Spleen (tissue), 11 donors: Measurements from ENCODE around the gene MYH14. TPM values are rescaled to one million over a fixed set of nuclear protein-coding genes. Genes with fewer than 3 reads are reported as not detected.

Experiments used
- DNase-seq: peaks from one replicate; pipeline ENCODE4 v3.0.0-alpha.2; 2020
- H3K27ac ChIP-seq, 8 donors: fragments of 200-600 bp; sonication (generic) in 7 of 8; 1 replicate in 4 of 8; 2 replicates in 4 of 8; pipeline versions ENCODE4 v1.5.0 to v1.8.0; 2016 to 2021; ENCODE audit warnings: inconsistent platforms in 4 of 8, mild to moderate bottlenecking in 4 of 8, moderate library complexity in 1 of 8
- H3K27me3 ChIP-seq, 7 donors: fragments of 200-600 bp; sonication (generic) in 6 of 7; replicated peaks in 1 of 7; 1 replicate in 4 of 7; 2 replicates in 3 of 7; pipeline versions ENCODE4 v1.5.0 to v1.8.0; 2016 to 2021; ENCODE audit warnings: inconsistent platforms in 3 of 7, mild to moderate bottlenecking in 1 of 7
- H3K36me3 ChIP-seq, 6 donors: fragments of 200-600 bp; sonication (generic) in 5 of 6; 1 replicate in 4 of 6; 2 replicates in 2 of 6; pipeline versions ENCODE4 v1.5.0 to v1.8.0; 2016 to 2021; ENCODE audit warnings: inconsistent platforms in 2 of 6
- H3K4me1 ChIP-seq, 6 donors: fragments of 200-600 bp; sonication (generic) in 5 of 6; 1 replicate in 3 of 6; 2 replicates in 3 of 6; pipeline versions ENCODE4 v1.5.0 to v1.8.0; 2016 to 2021; ENCODE audit warnings: inconsistent platforms in 3 of 6
- H3K4me3 ChIP-seq, 8 donors: fragments of 200-600 bp; sonication (generic) in 7 of 8; 1 replicate in 4 of 8; 2 replicates in 4 of 8; pipeline versions ENCODE4 v1.5.0 to v1.8.0; 2016 to 2021; ENCODE audit warnings: inconsistent platforms in 4 of 8, mild to moderate bottlenecking in 4 of 8, moderate library complexity in 2 of 8
- H3K9me3 ChIP-seq, 8 donors: fragments of 200-600 bp; sonication (generic) in 7 of 8; 1 replicate in 4 of 8; 2 replicates in 4 of 8; pipeline versions ENCODE4 v1.5.0 to v1.8.0; 2016 to 2021; ENCODE audit warnings: inconsistent platforms in 4 of 8
- POLR2A ChIP-seq, 3 donors: fragments of 450-650 bp; IDR thresholded peaks; one replicate each; pipeline ENCODE4 v1.5.1; 2017; ENCODE audit warnings: antibody characterized with exemption in 3 of 3, mild to moderate bottlenecking in 1 of 3
- POLR2AphosphoS5 ChIP-seq, 3 donors: sonication (generic); formaldehyde crosslinking; IDR thresholded peaks; one replicate each; pipeline ENCODE4 v1.5.1; 2017; ENCODE audit warnings: antibody characterized with exemption in 3 of 3
- WGBS, 5 donors: extraction: QIAGEN DNeasy Blood & Tissue Kit in 3 of 5; methylation state at CpG; one replicate each; pipeline versions ENCODE4 v1.1.5 to v1.1.7; 2013 to 2018; 5-methylcytosine and 5-hydroxymethylcytosine counted together
- intact Hi-C: fragments of 100-400 bp; cut with DNase I; formaldehyde crosslinking; loops from one replicate; pipeline ENCODE4 v1.15.0; 2023; ENCODE audit warnings: low total_unique reads
- polyA plus RNA-seq, 3 donors: library from polyadenylated mRNA; stranded (reverse); fragments of 200-250 nt; gene quantifications; one replicate each; pipeline ENCODE4 v1.2.1, GENCODE V29; 2013
- total RNA-seq, 7 donors: library from RNA; depleted of rRNA in 3 of 7; stranded (reverse); fragments of >200 nt in 3 of 7; fragmentation: NEBNext Ultra II Directional in 4 of 7; extraction: Animal tissue kit (Norgen Biotek cat#: 25700) in 4 of 7; gene quantifications; one replicate each; pipeline versions ENCODE4 v1.1.0 to v1.2.1, GENCODE V29; 2016 to 2021
- TF ChIP-seq, protein P1 (sequence below), 11 experiments: fragments of 200-600 bp in 7 of 11; fragments of 450-650 bp in 4 of 11; sonication (generic) in 4 of 11; IDR thresholded peaks in 8 of 11; conservative IDR thresholded peaks in 3 of 11; 1 replicate in 7 of 11; 2 replicates in 4 of 11; pipeline versions ENCODE4 v1.4.0 to v1.8.0; 2016 to 2021; ENCODE audit warnings: antibody characterized with exemption in 11 of 11, inconsistent platforms in 4 of 11, mild to moderate bottlenecking in 1 of 11
- donor health status: healthy with polysubstance abuse.
- donor health status: DM: no; HTN: no; CAD: no; lungs with moderate emphysema.
- donor health status: DM: no; HTN: no; CAD: no.
- donor health status: Bipolar disorder and iron deficiency.
- donor health status: healthy.
- donor health status: DM: no; HTN: no; CAD: no.
- donor health status: DM: yes; HTN: yes; CAD: no.

MYH14 gene
- total and polyA plus RNA-seq, 10 donors, result 0.04 to 1.5 (median 0.28) TPM; not detected in 1

GRCh38 chr19:50327461-50328223 lies 124.2 kb downstream of the MYH14 start:
- Histone ChIP-seq H3K4me3 (peak overlapping the region in 1 of 8 donors; percentile 75), H3K27ac (no peak overlapping the region), H3K4me1 (peaks cover 6 to 70% (median 48%) of the 10 kb centered on the region in 6 donors), H3K36me3 (peaks cover 0 to 11% (median 0%) of the 10 kb centered on the region in 6 donors), H3K9me3 (peaks cover 0 to 29% (median 0%) of the 10 kb centered on the region in 8 donors), H3K27me3 (peaks cover 0 to 80% (median 52%) of the 10 kb centered on the region in 7 donors)
- TF ChIP-seq, protein P1, sequence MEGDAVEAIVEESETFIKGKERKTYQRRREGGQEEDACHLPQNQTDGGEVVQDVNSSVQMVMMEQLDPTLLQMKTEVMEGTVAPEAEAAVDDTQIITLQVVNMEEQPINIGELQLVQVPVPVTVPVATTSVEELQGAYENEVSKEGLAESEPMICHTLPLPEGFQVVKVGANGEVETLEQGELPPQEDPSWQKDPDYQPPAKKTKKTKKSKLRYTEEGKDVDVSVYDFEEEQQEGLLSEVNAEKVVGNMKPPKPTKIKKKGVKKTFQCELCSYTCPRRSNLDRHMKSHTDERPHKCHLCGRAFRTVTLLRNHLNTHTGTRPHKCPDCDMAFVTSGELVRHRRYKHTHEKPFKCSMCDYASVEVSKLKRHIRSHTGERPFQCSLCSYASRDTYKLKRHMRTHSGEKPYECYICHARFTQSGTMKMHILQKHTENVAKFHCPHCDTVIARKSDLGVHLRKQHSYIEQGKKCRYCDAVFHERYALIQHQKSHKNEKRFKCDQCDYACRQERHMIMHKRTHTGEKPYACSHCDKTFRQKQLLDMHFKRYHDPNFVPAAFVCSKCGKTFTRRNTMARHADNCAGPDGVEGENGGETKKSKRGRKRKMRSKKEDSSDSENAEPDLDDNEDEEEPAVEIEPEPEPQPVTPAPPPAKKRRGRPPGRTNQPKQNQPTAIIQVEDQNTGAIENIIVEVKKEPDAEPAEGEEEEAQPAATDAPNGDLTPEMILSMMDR (IDR thresholded peaks at IDR 0.05 in 8 of 11, conservative IDR thresholded peaks at IDR 0.05 in 3 of 11), result no peak
- TF ChIP-seq POLR2AphosphoS5 (IDR thresholded peaks at IDR 0.05), result no peak
- no peak for TF ChIP-seq POLR2A (IDR thresholded peaks at IDR 0.05)
- peak; percentile 66 for DNase-seq
- 14 to 26% (median 25%) methylated on average over 13 to 20 of the region's 20 CpGs for WGBS, 5 donors
- intact Hi-C loops, result no loop called here

DNA sequence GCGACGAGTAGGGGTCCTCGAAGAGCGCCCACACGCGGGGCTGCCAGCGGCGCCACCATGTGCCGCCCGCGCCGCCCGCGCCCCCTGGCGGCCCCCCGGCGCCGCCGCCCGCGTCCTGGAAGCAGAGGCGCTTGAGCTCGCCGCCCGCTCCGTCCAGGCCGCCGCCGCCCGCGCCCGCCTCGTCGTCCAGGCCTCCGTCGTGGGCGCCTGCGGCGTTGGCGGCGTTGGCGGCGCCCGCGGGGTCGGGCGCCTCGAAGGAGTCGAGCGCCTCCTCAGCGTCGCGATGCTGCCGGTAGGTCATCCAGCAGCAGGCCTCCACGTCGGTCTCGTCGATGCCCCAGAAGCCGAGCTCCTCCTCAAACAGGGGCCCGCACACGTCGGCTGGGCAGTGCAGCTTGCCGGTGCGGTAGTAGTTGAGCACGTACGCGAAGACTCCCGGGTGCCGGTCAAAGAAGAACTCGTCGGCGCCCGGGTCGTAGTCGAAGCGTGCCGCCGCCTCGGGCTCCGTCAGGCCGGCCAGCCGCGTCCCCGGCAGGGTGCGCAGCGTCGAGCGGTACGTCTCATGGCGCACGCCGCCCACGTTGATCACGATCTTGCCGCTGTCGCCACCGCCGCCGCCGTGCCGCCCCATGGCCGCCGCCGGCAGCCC lies 124.9 kb downstream of the MYH14 start:
- peak; percentile 86 for DNase-seq
- peaks cover 6 to 77% (median 55%) of the 10 kb centered on the region in 6 donors for H3K4me1 ChIP-seq
- peak overlapping the region in 7 of 8 donors; percentile 16 to 75 (median 32) for H3K4me3 ChIP-seq
- H3K36me3 ChIP-seq, result peaks cover 0 to 4% (median 0%) of the 10 kb centered on the region in 6 donors
- intact Hi-C loops, result no loop called here
- WGBS, 5 donors, result 1 to 8% (median 4%) methylated on average over 27 to 104 of the region's 104 CpGs
- TF ChIP-seq POLR2A (IDR thresholded peaks at IDR 0.05) (no peak), POLR2AphosphoS5 (IDR thresholded peaks at IDR 0.05) (no peak)
- TF ChIP-seq, protein P1 (IDR thresholded peaks at IDR 0.05 in 8 of 11, conservative IDR thresholded peaks at IDR 0.05 in 3 of 11), result no peak
- H3K27ac ChIP-seq, result peak overlapping the region in 3 of 8 donors; percentile 26 to 87 (median 26)
- H3K9me3 ChIP-seq, result peaks cover 0 to 29% (median 0%) of the 10 kb centered on the region in 8 donors
- peaks cover 0 to 83% (median 59%) of the 10 kb centered on the region in 7 donors for H3K27me3 ChIP-seq

GRCh38 chr19:50328873-50329145 lies 125.4 kb downstream of the MYH14 start:
- peak; percentile 13 to 57 (median 53) for TF ChIP-seq POLR2AphosphoS5 (IDR thresholded peaks at IDR 0.05)
- TF ChIP-seq, protein P1 (IDR thresholded peaks at IDR 0.05 in 8 of 11, conservative IDR thresholded peaks at IDR 0.05 in 3 of 11), result peak in 1 of 11 experiments; percentile 35
- no peak for TF ChIP-seq POLR2A (IDR thresholded peaks at IDR 0.05)
- Histone ChIP-seq H3K27ac (peak overlapping the region in 1 of 8 donors; percentile 87), H3K4me3 (peak overlapping the region in 4 of 8 donors; percentile 32 to 75 (median 40)), H3K36me3 (no peaks in the 10 kb centered on the region), H3K27me3 (peaks cover 0 to 88% (median 60%) of the 10 kb centered on the region in 7 donors), H3K9me3 (peaks cover 0 to 29% (median 0%) of the 10 kb centered on the region in 8 donors), H3K4me1 (peaks cover 6 to 82% (median 60%) of the 10 kb centered on the region in 6 donors)
- no peak for DNase-seq
- intact Hi-C loops, result no loop called here
- WGBS, 5 donors, result 1 to 19% (median 2%) methylated on average over 5 to 40 of the region's 40 CpGs
